ENCODE data around the gene RPS6KA2. TPM values are rescaled to one million over a fixed set of nuclear protein-coding genes. Genes with fewer than 3 reads are reported as not detected.

The RPS6KA2 gene
- total RNA-seq, 2 donors from 2014 or later, result 78.6 to 131 TPM

DNA sequence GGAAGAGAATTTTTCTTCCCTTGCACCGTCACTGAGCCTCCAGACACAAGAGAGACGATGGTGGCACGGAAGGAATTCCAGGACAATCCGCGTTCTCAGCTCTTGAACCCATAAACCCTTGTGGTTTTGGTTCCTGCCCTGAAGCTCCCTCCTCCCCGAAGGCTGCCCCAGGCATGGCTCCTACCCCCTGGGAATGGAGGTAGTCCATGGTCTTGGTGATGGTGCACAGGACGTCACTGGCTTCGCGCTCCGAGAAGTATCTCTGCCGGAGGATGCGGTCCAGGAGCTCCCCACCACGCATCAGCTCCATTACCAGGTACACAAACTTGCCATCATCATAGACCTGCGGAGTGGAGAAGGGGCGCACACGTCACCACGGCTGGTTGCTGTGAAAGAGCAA, 196.8 kb downstream of the RPS6KA2 start:
- no peak overlapping the region for H3K4me3 ChIP-seq
- peaks cover 26% of the 10 kb centered on the region for H3K36me3 ChIP-seq

DNA sequence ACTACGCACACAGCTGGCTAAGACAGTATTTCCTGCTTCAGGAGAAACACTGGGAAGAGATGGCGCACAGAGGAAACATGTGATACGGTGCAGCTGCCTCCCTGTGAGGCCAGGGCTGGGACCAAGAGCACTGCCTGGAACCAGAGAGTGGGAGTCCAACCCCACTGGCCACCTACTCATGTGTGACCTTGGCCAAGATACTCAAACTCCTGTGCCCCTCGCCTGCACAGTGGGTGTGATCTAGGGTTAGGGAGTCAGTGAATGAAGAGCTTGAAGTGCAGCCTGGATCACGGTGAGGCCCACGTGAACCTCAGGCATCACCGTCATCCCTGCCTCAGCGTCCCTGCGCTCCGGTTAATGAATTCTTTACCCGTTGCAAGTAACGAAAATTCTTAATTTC, 202.6 kb downstream of the RPS6KA2 start:
- no peak for DNase-seq (ENCODE audit: low spot score)
- H3K27ac ChIP-seq, result no peak overlapping the region
- no peak overlapping the region for H3K4me3 ChIP-seq
- peaks cover 33% of the 10 kb centered on the region for H3K36me3 ChIP-seq
- no peak for TF ChIP-seq CTCF (IDR thresholded peaks at IDR 0.05)
- H3K4me1 ChIP-seq, result no peaks in the 10 kb centered on the region
- H3K9me3 ChIP-seq, result no peaks in the 10 kb centered on the region
- H3K27me3 ChIP-seq, result no peaks in the 10 kb centered on the region

More for the DNA sequence above, 196.8 kb downstream of the RPS6KA2 start:
- TF ChIP-seq CTCF (IDR thresholded peaks at IDR 0.05), result no peak
- no peaks in the 10 kb centered on the region for H3K9me3 ChIP-seq
- no peaks in the 10 kb centered on the region for H3K27me3 ChIP-seq
- DNase-seq (ENCODE audit: low spot score), result no peak
- no peak overlapping the region for H3K27ac ChIP-seq
- no peaks in the 10 kb centered on the region for H3K4me1 ChIP-seq

DNA sequence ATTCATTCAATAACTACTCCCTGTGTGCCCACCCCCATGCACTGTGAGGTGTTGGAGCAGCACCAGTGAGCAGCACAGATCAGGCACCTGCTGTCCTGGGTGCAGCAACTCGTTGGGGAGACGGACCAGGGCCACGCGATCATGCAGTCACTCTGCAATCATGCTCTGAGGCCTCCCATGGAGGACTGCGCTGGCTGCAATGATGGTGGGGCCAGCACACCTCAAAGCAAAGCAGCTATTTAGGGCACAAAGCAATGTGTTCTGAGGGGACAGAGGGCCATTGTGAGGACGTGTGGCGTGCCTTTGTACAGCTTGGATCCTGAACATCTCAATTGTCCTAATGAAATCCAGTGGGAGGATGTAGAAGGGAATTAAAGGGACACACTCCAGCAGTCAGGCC, 203.3 kb downstream of the RPS6KA2 start:
- Histone ChIP-seq H3K27ac (no peak overlapping the region), H3K9me3 (no peaks in the 10 kb centered on the region), H3K27me3 (no peaks in the 10 kb centered on the region), H3K36me3 (peaks cover 36% of the 10 kb centered on the region), H3K4me1 (no peaks in the 10 kb centered on the region), H3K4me3 (no peak overlapping the region)
- no peak for TF ChIP-seq CTCF (IDR thresholded peaks at IDR 0.05)
- no peak for DNase-seq (ENCODE audit: low spot score)

- H3K9me3 ChIP-seq, result no peaks in the 10 kb centered on the region
- no peaks in the 10 kb centered on the region for H3K4me1 ChIP-seq
- H3K27me3 ChIP-seq, result no peaks in the 10 kb centered on the region
- H3K4me3 ChIP-seq, result no peak overlapping the region
- DNase-seq (ENCODE audit: low spot score), result no peak
- TF ChIP-seq CTCF (IDR thresholded peaks at IDR 0.05), result no peak
- H3K36me3 ChIP-seq, result peaks cover 42% of the 10 kb centered on the region
- no peak overlapping the region for H3K27ac ChIP-seq
These were observed 203.9 kb downstream of the RPS6KA2 start for GRCh38 chr6:166423051-166423745.

DNA sequence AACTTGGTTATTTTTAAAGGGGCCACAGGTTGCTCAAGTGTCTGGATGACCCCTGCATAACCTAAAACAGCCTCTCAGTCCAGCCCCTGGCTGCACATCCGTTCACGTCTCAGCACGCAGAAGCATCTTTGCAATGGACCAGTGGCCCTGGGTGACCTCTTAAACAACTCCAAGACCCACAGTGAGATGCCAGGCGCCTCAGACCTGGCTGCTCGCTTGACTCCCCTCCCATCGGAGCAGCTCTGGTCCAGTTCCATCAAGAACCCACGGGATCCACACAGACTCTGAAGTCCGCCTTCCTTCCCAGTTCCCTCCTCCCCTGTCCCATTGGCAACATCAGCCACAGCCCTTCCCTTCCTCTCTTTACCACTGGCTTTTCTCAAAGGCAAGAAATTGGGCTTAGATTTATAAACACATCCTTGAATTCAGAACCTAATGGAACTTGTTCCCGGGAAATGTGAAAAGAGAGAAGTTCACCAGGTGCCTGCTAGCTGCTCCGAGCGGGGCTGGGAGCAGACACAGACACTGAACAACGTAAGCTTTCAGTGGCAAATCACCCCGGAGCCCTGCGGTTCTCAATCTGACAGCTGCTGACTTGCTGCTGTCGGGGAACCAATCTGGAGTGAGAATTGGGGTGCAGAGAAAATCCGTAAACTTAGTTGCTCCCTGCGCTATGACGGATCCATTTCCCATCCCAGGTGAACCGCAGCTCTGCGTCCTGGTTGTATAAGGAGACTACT, 204.7 kb downstream of the RPS6KA2 start:
- no peaks in the 10 kb centered on the region for H3K27me3 ChIP-seq
- H3K27ac ChIP-seq, result no peak overlapping the region
- no peak for TF ChIP-seq CTCF (IDR thresholded peaks at IDR 0.05)
- peaks cover 51% of the 10 kb centered on the region for H3K36me3 ChIP-seq
- no peaks in the 10 kb centered on the region for H3K9me3 ChIP-seq
- no peak for DNase-seq (ENCODE audit: low spot score)
- H3K4me1 ChIP-seq, result no peaks in the 10 kb centered on the region
- H3K4me3 ChIP-seq, result no peak overlapping the region

Measured in right atrium auricular region (tissue), 2 donors.